ENCODE results near the gene ELOA. TPM values are rescaled to one million over a fixed set of nuclear protein-coding genes. Genes with fewer than 3 reads are reported as not detected.

The ELOA gene
- total and polyA plus RNA-seq, 2 of the 13 experiments (the other 11 are each of a cell fraction or from before 2014, with no cell fraction given): 14.2 to 28.5 TPM

GRCh38 chr1:23777979-23778814 is 34.9 kb downstream of the ELOA start, which contains the start of gene PITHD1 (continued):
- TF ChIP-seq KDM6A (CRISPR knock-in tag; IDR thresholded peaks at IDR 0.05; ENCODE audit: low read depth): no peak
- no peak for TF ChIP-seq CHD4 (IDR thresholded peaks at IDR 0.05; ENCODE audit: borderline replicate concordance, low read length)
- TF ChIP-seq, protein P1, sequence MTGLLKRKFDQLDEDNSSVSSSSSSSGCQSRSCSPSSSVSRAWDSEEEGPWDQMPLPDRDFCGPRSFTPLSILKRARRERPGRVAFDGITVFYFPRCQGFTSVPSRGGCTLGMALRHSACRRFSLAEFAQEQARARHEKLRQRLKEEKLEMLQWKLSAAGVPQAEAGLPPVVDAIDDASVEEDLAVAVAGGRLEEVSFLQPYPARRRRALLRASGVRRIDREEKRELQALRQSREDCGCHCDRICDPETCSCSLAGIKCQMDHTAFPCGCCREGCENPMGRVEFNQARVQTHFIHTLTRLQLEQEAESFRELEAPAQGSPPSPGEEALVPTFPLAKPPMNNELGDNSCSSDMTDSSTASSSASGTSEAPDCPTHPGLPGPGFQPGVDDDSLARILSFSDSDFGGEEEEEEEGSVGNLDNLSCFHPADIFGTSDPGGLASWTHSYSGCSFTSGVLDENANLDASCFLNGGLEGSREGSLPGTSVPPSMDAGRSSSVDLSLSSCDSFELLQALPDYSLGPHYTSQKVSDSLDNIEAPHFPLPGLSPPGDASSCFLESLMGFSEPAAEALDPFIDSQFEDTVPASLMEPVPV (CRISPR knock-in tag; IDR thresholded peaks at IDR 0.05): no peak
- no peak for TF ChIP-seq NCOR1 (IDR thresholded peaks at IDR 0.05; ENCODE audit: borderline replicate concordance, low read length)
- TF ChIP-seq ZNF160 (CRISPR knock-in tag; IDR thresholded peaks at IDR 0.05): peak; percentile 39; the same call in 1 of the 2 replicates
- peak; percentile 70 for TF ChIP-seq YY1 (IDR thresholded peaks at IDR 0.05; ENCODE audit: insufficient read depth, insufficient replicate concordance, low read depth, low read length)
- TF ChIP-seq ARHGAP35 (CRISPR knock-in tag; IDR thresholded peaks at IDR 0.05; ENCODE audit: borderline replicate concordance): no peak; the same call in 1 of the 2 replicates
- TF ChIP-seq PRDM15 (CRISPR knock-in tag; IDR thresholded peaks at IDR 0.05): peak; percentile 72; the same call in 1 of the 2 replicates
- TF ChIP-seq EHMT2 (IDR thresholded peaks at IDR 0.05; ENCODE audit: borderline replicate concordance, low read depth, low read length): no peak
- TF ChIP-seq ZNF83 (CRISPR knock-in tag; IDR thresholded peaks at IDR 0.05; ENCODE audit: borderline replicate concordance): no peak
- peak; percentile 77 for TF ChIP-seq PHF20 (CRISPR knock-in tag; IDR thresholded peaks at IDR 0.05)
- no peak for TF ChIP-seq RELA (CRISPR knock-in tag; IDR thresholded peaks at IDR 0.05)
- TF ChIP-seq POLR2G (IDR thresholded peaks at IDR 0.05; ENCODE audit: low read depth, low read length): peak; percentile 92
- no peak; the same call in 1 of the 2 replicates for TF ChIP-seq ZBTB20 (CRISPR knock-in tag; IDR thresholded peaks at IDR 0.05; ENCODE audit: borderline replicate concordance, low read depth)
- TF ChIP-seq, protein P2, sequence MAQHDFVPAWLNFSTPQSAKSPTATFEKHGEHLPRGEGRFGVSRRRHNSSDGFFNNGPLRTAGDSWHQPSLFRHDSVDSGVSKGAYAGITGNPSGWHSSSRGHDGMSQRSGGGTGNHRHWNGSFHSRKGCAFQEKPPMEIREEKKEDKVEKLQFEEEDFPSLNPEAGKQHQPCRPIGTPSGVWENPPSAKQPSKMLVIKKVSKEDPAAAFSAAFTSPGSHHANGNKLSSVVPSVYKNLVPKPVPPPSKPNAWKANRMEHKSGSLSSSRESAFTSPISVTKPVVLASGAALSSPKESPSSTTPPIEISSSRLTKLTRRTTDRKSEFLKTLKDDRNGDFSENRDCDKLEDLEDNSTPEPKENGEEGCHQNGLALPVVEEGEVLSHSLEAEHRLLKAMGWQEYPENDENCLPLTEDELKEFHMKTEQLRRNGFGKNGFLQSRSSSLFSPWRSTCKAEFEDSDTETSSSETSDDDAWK (CRISPR knock-in tag; IDR thresholded peaks at IDR 0.05): no peak
- TF ChIP-seq, protein P3, sequence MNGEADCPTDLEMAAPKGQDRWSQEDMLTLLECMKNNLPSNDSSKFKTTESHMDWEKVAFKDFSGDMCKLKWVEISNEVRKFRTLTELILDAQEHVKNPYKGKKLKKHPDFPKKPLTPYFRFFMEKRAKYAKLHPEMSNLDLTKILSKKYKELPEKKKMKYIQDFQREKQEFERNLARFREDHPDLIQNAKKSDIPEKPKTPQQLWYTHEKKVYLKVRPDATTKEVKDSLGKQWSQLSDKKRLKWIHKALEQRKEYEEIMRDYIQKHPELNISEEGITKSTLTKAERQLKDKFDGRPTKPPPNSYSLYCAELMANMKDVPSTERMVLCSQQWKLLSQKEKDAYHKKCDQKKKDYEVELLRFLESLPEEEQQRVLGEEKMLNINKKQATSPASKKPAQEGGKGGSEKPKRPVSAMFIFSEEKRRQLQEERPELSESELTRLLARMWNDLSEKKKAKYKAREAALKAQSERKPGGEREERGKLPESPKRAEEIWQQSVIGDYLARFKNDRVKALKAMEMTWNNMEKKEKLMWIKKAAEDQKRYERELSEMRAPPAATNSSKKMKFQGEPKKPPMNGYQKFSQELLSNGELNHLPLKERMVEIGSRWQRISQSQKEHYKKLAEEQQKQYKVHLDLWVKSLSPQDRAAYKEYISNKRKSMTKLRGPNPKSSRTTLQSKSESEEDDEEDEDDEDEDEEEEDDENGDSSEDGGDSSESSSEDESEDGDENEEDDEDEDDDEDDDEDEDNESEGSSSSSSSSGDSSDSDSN (CRISPR knock-in tag; IDR thresholded peaks at IDR 0.05): peak; percentile 66; the same call in 1 of the 2 replicates
- no peak for TF ChIP-seq NR2F6 (IDR thresholded peaks at IDR 0.05)
- TF ChIP-seq NR2F6 (CRISPR knock-in tag; IDR thresholded peaks at IDR 0.05): peak; percentile 6; the same call in 1 of the 2 replicates
- TF ChIP-seq CEBPB (IDR thresholded peaks at IDR 0.05; ENCODE audit: borderline replicate concordance, low read depth, low read length): no peak
